GM18907 (cell line): ENCODE results near the gene CCDC178.

Source experiments
- ATAC-seq: cut with Tn5 transposase; IDR thresholded peaks from one replicate; pipeline ENCODE4 v1.9.1; 2021; ENCODE audit warnings: mild to moderate bottlenecking, moderate library complexity; ENCODE audit not compliant: unreplicated experiment

The CCDC178 gene

GRCh38 chr18:32891797-32892196 lies 548.7 kb downstream of the CCDC178 start:
- ATAC-seq = no peak

DNA sequence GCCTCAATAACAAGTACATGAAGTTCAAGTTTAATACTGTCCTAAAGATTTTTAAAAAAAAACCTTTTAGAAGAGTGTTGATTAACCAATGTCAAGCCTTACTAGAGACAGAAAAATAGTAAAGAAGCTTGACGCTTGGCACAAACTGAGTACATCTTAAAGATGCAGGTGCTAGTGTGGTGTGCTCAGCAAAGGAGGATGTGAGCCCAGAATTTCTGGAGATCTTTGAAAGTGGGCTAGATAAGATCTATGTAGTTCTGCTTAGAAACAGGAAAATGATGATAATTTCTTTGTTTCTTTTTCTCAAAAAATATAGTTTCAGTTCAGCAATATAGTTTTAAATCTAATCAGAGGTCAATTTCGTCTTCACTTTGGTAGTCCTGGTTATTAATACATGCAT lies 549.4 kb downstream of the CCDC178 start:
- ATAC-seq = no peak

DNA sequence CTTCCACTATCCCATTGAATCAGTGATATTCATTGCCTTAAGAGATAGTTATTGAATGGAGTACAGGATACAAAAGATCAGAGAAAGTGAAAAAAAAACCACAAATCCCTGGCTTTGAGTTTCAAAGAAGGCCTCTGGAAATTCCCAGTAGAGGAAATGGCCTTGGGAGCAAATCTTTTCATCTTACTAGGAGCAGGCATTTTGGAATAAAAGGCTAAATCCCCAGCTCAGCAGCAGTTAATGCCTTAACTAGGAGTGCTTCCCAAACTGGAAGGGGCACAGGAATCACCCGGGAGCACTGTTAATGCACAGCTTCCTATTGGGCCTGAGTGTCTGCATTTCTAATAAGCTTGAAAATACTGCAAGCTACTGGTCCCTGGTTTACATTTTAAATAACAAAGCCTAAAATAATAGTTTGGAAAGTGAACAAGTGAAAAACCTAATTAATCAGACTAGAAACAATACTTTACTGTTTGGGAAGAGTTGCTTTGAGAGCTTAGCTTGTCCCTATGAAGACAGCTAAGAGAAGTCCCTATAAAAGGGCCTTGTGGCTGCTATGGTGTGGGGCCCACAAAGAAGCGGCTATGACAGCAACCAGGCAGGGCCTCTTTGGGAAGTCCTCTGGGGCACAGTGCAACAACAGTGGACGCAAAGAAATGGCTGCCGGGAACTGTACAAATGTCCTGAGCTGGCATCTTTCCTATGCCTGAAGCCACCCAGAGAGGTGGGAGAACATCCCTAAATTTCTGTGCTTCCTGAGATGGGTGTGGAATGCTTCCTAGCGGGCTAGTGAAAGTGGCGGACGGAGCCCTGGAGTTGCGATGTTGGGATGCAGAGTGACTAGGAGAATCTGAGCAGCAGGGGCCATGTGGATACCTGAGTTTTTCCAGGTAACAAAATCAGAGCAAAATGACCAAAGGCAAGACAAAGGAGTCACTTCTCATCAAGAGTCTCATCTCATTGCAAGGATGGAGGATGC lies 550.6 kb downstream of the CCDC178 start:
- ATAC-seq = no peak

- no peak for ATAC-seq
These were observed 552.2 kb downstream of the CCDC178 start for GRCh38 chr18:32888306-32888705.
